MCF 10A (cell line): ENCODE results near the gene SAE1. TPM values are rescaled to one million over a fixed set of nuclear protein-coding genes. Genes with fewer than 3 reads are reported as not detected.

Experiments used
- BruUV-seq: library from RNA; stranded (reverse); fragments of 400-500 nt; replicated peaks from 2 replicates; lab custom pipeline; 2021; lab: Mats Ljungman, UMichigan
- CTCF ChIA-PET: fragments of 300-600 bp; sonication (Branson Sonifier 250); formaldehyde crosslinking; extraction: SDS; loops from one replicate; lab custom pipeline; 2021; ENCODE audit warnings: antibody characterized with exemption, inconsistent platforms; lab: Yijun Ruan, JAX
- POLR2A ChIA-PET: fragments of 300-600, 350-650 bp; sonication (Branson Sonifier 250); formaldehyde crosslinking; extraction: SDS; loops from one replicate; lab custom pipeline; 2020; ENCODE audit warnings: antibody characterized with exemption, inconsistent platforms; lab: Yijun Ruan, JAX
- DNase-seq: peaks from one replicate; pipeline ENCODE4 v3.0.0-alpha.2; 2018; ENCODE audit not compliant: unreplicated experiment
- H3K27ac Mint-ChIP-seq: one replicate; pipeline ENCODE4 v1.8.0; 2022; ENCODE audit warnings: mild to moderate bottlenecking, low read depth, mixed read lengths; ENCODE audit not compliant: unreplicated experiment
- H3K27me3 Mint-ChIP-seq: one replicate; pipeline ENCODE4 v1.8.0; 2022; ENCODE audit warnings: mixed read lengths; ENCODE audit not compliant: insufficient read depth, unreplicated experiment
- H3K36me3 Mint-ChIP-seq: one replicate; pipeline ENCODE4 v1.8.0; 2022; ENCODE audit warnings: mild to moderate bottlenecking, moderate library complexity, mixed read lengths; ENCODE audit not compliant: insufficient read depth, unreplicated experiment
- H3K4me1 Mint-ChIP-seq: one replicate; pipeline ENCODE4 v1.8.0; 2022; ENCODE audit warnings: mixed read lengths; ENCODE audit not compliant: insufficient read depth, unreplicated experiment
- H3K4me3 Mint-ChIP-seq: one replicate; pipeline ENCODE4 v1.8.0; 2022; ENCODE audit warnings: mild to moderate bottlenecking, moderate library complexity, mixed read lengths; ENCODE audit not compliant: unreplicated experiment
- H3K9me3 Mint-ChIP-seq: one replicate; pipeline ENCODE4 v1.8.0; 2022; ENCODE audit warnings: mixed read lengths; ENCODE audit not compliant: unreplicated experiment
- CTCF ChIP-seq: fragments of 200-600 bp; IDR thresholded peaks from one replicate; pipeline ENCODE4 v1.8.0; 2022; ENCODE audit warnings: antibody characterized with exemption, mild to moderate bottlenecking; ENCODE audit not compliant: unreplicated experiment
- intact Hi-C: fragments of 100-400 bp; cut with micrococcal nuclease; formaldehyde crosslinking; loops from 2 replicates; pipeline ENCODE4 v1.14.1; 2022
- total RNA-seq: library from RNA; stranded (reverse); gene quantifications from 2 replicates; pipeline ENCODE4 v1.2.3, GENCODE V29; 2022

The SAE1 gene
- total RNA-seq, 1 experiment from 2014 or later = 81.7 TPM

- ChIA-PET POLR2A (interaction anchor here (0.9 to 1.8 kb wide), 9 partner anchors 9 to 131 kb away, joined by 3 to 15 read pairs (median 4); partner anchors contain the start of genes CCDC9 and ZC3H4), CTCF (interaction anchor here (0.5 to 0.8 kb wide), 3 partner anchors 24 to 95 kb away, joined by 3 to 6 read pairs (median 5); no protein-coding TSS in a partner anchor)
- no TSS peak for BruUV-seq
- intact Hi-C loops = loop anchor here (5.0 to 10.0 kb wide), 2 partner anchors 109 to 226 kb away; partner anchors contain the start of genes NPAS1 and SAE1
- TF ChIP-seq CTCF = no peak
- Mint-ChIP-seq H3K27ac (no peak overlapping the region), H3K4me3 (no peak overlapping the region), H3K36me3 (peaks cover 7% of the 10 kb centered on the region), H3K9me3 (no peaks in the 10 kb centered on the region), H3K27me3 (no peaks in the 10 kb centered on the region), H3K4me1 (no peaks in the 10 kb centered on the region)
- DNase-seq = peak; percentile 88
Measured at GRCh38 chr19:47240996-47241918, 110.6 kb downstream of the SAE1 start.

GRCh38 chr19:47241919-47242577, 111.4 kb downstream of the SAE1 start:
- peaks cover under 1% of the 10 kb centered on the region for H3K4me1 Mint-ChIP-seq
- no peak overlapping the region for H3K4me3 Mint-ChIP-seq
- TF ChIP-seq CTCF = no peak
- H3K36me3 Mint-ChIP-seq = peaks cover 7% of the 10 kb centered on the region
- no peaks in the 10 kb centered on the region for H3K9me3 Mint-ChIP-seq
- ChIA-PET POLR2A (interaction anchor here (1.3 to 2.3 kb wide), 4 partner anchors 10 to 16 kb away, joined by 9 to 30 read pairs (median 12); no protein-coding TSS in a partner anchor), CTCF (no interaction called here)
- DNase-seq = no peak
- no peaks in the 10 kb centered on the region for H3K27me3 Mint-ChIP-seq
- no peak overlapping the region for H3K27ac Mint-ChIP-seq
- intact Hi-C loops = loop anchor here (5.0 to 10.0 kb wide), 2 partner anchors 110 to 227 kb away; partner anchors contain the start of genes NPAS1 and SAE1
- BruUV-seq = TSS peak; percentile 47

- Mint-ChIP-seq H3K9me3 (no peaks in the 10 kb centered on the region), H3K4me3 (no peak overlapping the region), H3K4me1 (peaks cover 5% of the 10 kb centered on the region), H3K27ac (no peak overlapping the region), H3K27me3 (no peaks in the 10 kb centered on the region), H3K36me3 (peaks cover 7% of the 10 kb centered on the region)
- ChIA-PET CTCF (interaction anchor here (1.4 to 7.5 kb wide), 5 partner anchors 10 to 85 kb away, joined by 3 to 292 read pairs (median 17); no protein-coding TSS in a partner anchor), POLR2A (interaction anchor here (0.6 to 4.5 kb wide), 8 partner anchors 10 to 112 kb away, joined by 3 to 75 read pairs (median 16); partner anchors contain the start of genes CCDC9 and SAE1)
- TSS peak; percentile 79 for BruUV-seq
- intact Hi-C loops = loop anchor here (5.0 to 10.0 kb wide), 2 partner anchors 111 to 229 kb away; partner anchors contain the start of genes NPAS1 and SAE1
- no peak for DNase-seq
- TF ChIP-seq CTCF = no peak
Measured at GRCh38 chr19:47243364-47243775, 112.7 kb downstream of the SAE1 start.
